ENCODE results near the gene PLD3. TPM values are rescaled to one million over a fixed set of nuclear protein-coding genes. Genes with fewer than 3 reads are reported as not detected.
"Not testable (repeated sequence)": the region's sequence is repeated elsewhere in the genome, so short reads cannot be mapped to it uniquely, and the experiment has no call there.

Gene PLD3
- total RNA-seq, 6 experiments from 2014 or later = 84.7 to 197 (median 113) TPM

GRCh38 chr19:40323705-40324104 is 24.8 kb upstream of the PLD3 start:
- Histone ChIP-seq H3K27ac (no peak overlapping the region), H3K27me3 (no peaks in the 10 kb centered on the region), H3K4me3 (no peak overlapping the region), H3K4me1 (no peaks in the 10 kb centered on the region), H3K36me3 (peaks cover 0 to 62% (median 4%) of the 10 kb centered on the region in 4 donors), H3K9me3 (no peaks in the 10 kb centered on the region)
- DNase-seq (no peak), ATAC-seq (no peak)
- intact Hi-C loops (cut with DNase I) = no loop called here
- TF ChIP-seq POLR2A (IDR thresholded peaks at IDR 0.05) = no peak
- no peak for TF ChIP-seq CTCF (IDR thresholded peaks at IDR 0.05)
- no CpG with 5 or more reads among the region's 13 CpGs for whole genome bisulfite sequencing (ENCODE audit: insufficient coverage, low coverage, low lambda C conversion rate, missing lambda C conversion rate)

GRCh38 chr19:40326201-40326600 is 22.3 kb upstream of the PLD3 start:
- DNase-seq = no peak
- intact Hi-C loops (cut with DNase I) = no loop called here
- H3K4me3 ChIP-seq = no peak overlapping the region
- no peak for ATAC-seq
- TF ChIP-seq POLR2A (IDR thresholded peaks at IDR 0.05) (no peak), CTCF (IDR thresholded peaks at IDR 0.05) (no peak)
- peaks cover 0 to 66% (median 7%) of the 10 kb centered on the region in 4 donors for H3K36me3 ChIP-seq
- H3K27ac ChIP-seq = no peak overlapping the region
- no peaks in the 10 kb centered on the region for H3K27me3 ChIP-seq
- no CpG with 5 or more reads among the region's 14 CpGs for WGBS (ENCODE audit: insufficient coverage, low coverage, low lambda C conversion rate, missing lambda C conversion rate)
- no peaks in the 10 kb centered on the region for H3K9me3 ChIP-seq
- H3K4me1 ChIP-seq = no peaks in the 10 kb centered on the region

- TF ChIP-seq POLR2A (IDR thresholded peaks at IDR 0.05) (no peak), CTCF (IDR thresholded peaks at IDR 0.05) (no peak)
- Histone ChIP-seq H3K9me3 (no peaks in the 10 kb centered on the region), H3K27ac (no peak overlapping the region), H3K36me3 (peaks cover 0 to 56% (median 13%) of the 10 kb centered on the region in 4 donors), H3K4me3 (no peak overlapping the region), H3K27me3 (no peaks in the 10 kb centered on the region), H3K4me1 (no peaks in the 10 kb centered on the region)
- no peak for DNase-seq
- WGBS (ENCODE audit: insufficient coverage, low coverage, low lambda C conversion rate, missing lambda C conversion rate) = 90% methylated on average over 2 of the region's 5 CpGs
- intact Hi-C loops (cut with DNase I) = no loop called here
- no peak for ATAC-seq
These were observed 17.4 kb upstream of the PLD3 start for GRCh38 chr19:40331052-40331451.

GRCh38 chr19:40332669-40333068 is 15.8 kb upstream of the PLD3 start:
- H3K4me3 ChIP-seq = no peak overlapping the region
- H3K9me3 ChIP-seq = no peaks in the 10 kb centered on the region
- H3K36me3 ChIP-seq = peaks cover 0 to 49% (median 13%) of the 10 kb centered on the region in 4 donors
- ATAC-seq (no peak), DNase-seq (no peak)
- H3K27ac ChIP-seq = no peak overlapping the region
- no peaks in the 10 kb centered on the region for H3K4me1 ChIP-seq
- TF ChIP-seq POLR2A (IDR thresholded peaks at IDR 0.05) (no peak), CTCF (IDR thresholded peaks at IDR 0.05) (no peak)
- WGBS (ENCODE audit: insufficient coverage, low coverage, low lambda C conversion rate, missing lambda C conversion rate) = 92% methylated on average over 6 of the region's 6 CpGs
- no peaks in the 10 kb centered on the region for H3K27me3 ChIP-seq
- intact Hi-C loops (cut with DNase I) = no loop called here

GRCh38 chr19:40333083-40333482 is 15.4 kb upstream of the PLD3 start:
- H3K27me3 ChIP-seq; H3K9me3 ChIP-seq; ATAC-seq; H3K4me3 ChIP-seq; H3K4me1 ChIP-seq; DNase-seq; H3K27ac ChIP-seq; intact Hi-C loops (cut with DNase I): not testable (repeated sequence)
- 92% methylated on average over 6 of the region's 6 CpGs for WGBS (ENCODE audit: insufficient coverage, low coverage, low lambda C conversion rate, missing lambda C conversion rate)
- H3K36me3 ChIP-seq = peaks cover 0 to 46% (median 13%) of the 10 kb centered on the region in 4 donors

All from right lobe of liver (tissue), 6 donors.